MM.1S (cell line): ENCODE measurements around the gene IL18RAP.

Experiments
- DNase-seq: peaks from one replicate; pipeline ENCODE4 v3.0.0-alpha.2; 2015
- H2AFZ ChIP-seq: fragments of 300-600 bp; sonication (generic); 2 replicates; pipeline ENCODE4 v1.6.0; 2016; ENCODE audit warnings: antibody characterized with exemption, low read length
- H3F3A ChIP-seq: fragments of 300-600 bp; sonication (generic); 2 replicates; pipeline ENCODE4 v1.6.1; 2016; ENCODE audit warnings: mild to moderate bottlenecking, antibody characterized with exemption, low read length, moderate library complexity, mixed read lengths; ENCODE audit not compliant: insufficient read depth
- H3K27ac ChIP-seq: fragments of 300-600 bp; sonication (generic); 2 replicates; pipeline ENCODE4 v1.5.1; 2016; ENCODE audit warnings: mild to moderate bottlenecking, low read length
- H3K27me3 ChIP-seq: fragments of 300-600 bp; sonication (generic); replicated peaks from 2 replicates; pipeline ENCODE4 v1.6.0; 2016; ENCODE audit warnings: low read length; ENCODE audit not compliant: insufficient read depth
- H3K36me3 ChIP-seq: fragments of 300-600 bp; sonication (generic); replicated peaks from 2 replicates; pipeline ENCODE4 v1.6.1; 2016; ENCODE audit warnings: mild to moderate bottlenecking, low read length, mixed read lengths; ENCODE audit not compliant: insufficient read depth
- H3K4me1 ChIP-seq: fragments of 300-600 bp; sonication (generic); 2 replicates; pipeline ENCODE4 v1.6.1; 2016; ENCODE audit warnings: low read length, mixed read lengths
- H3K4me2 ChIP-seq: fragments of 300-600 bp; sonication (generic); 2 replicates; pipeline ENCODE4 v1.6.0; 2016; ENCODE audit warnings: low read depth, low read length
- H3K4me3 ChIP-seq: fragments of 300-600 bp; sonication (generic); 2 replicates; pipeline ENCODE4 v1.5.1; 2016; ENCODE audit warnings: low read length, mixed read lengths
- H3K79me2 ChIP-seq: fragments of 300-600 bp; sonication (generic); 2 replicates; pipeline ENCODE4 v1.6.1; 2016; ENCODE audit warnings: mixed run types, low read length, mixed read lengths
- H3K9ac ChIP-seq: fragments of 300-600 bp; sonication (generic); 2 replicates; pipeline ENCODE4 v1.6.1; 2016; ENCODE audit warnings: low read length, mixed read lengths
- H3K9me2 ChIP-seq: fragments of 300-600 bp; sonication (generic); replicated peaks from 2 replicates; pipeline ENCODE4 v1.6.1; 2016; ENCODE audit warnings: mild to moderate bottlenecking, low read length, mixed read lengths; ENCODE audit not compliant: insufficient read depth
- H3K9me3 ChIP-seq: fragments of 300-600 bp; sonication (generic); replicated peaks from 2 replicates; pipeline ENCODE4 v1.6.1; 2016; ENCODE audit warnings: mild to moderate bottlenecking, low read length, mixed read lengths; ENCODE audit not compliant: insufficient read depth
- H4K20me1 ChIP-seq: fragments of 300-600 bp; sonication (generic); 2 replicates; pipeline ENCODE4 v1.6.1; 2016; ENCODE audit warnings: mild to moderate bottlenecking, low read length, moderate library complexity, mixed read lengths; ENCODE audit not compliant: insufficient read depth
- EZH2 ChIP-seq: fragments of 300-600 bp; sonication (generic); optimal IDR thresholded peaks from 2 replicates; pipeline ENCODE3; 2017; ENCODE audit warnings: low read depth, mild to moderate bottlenecking, antibody characterized with exemption, low read length, mixed read lengths
- EZH2phosphoT487 ChIP-seq: fragments of 300-600 bp; sonication (generic); IDR thresholded peaks from 2 replicates; pipeline ENCODE4 v1.6.1; 2018; ENCODE audit warnings: antibody characterized with exemption, low read length
- TF ChIP-seq, protein P1 (sequence below): fragments of 300-600 bp; sonication (generic); IDR thresholded peaks from 2 replicates; pipeline ENCODE4 v1.5.1; 2016; ENCODE audit warnings: antibody characterized with exemption, low read length, mixed read lengths

The IL18RAP gene

DNA sequence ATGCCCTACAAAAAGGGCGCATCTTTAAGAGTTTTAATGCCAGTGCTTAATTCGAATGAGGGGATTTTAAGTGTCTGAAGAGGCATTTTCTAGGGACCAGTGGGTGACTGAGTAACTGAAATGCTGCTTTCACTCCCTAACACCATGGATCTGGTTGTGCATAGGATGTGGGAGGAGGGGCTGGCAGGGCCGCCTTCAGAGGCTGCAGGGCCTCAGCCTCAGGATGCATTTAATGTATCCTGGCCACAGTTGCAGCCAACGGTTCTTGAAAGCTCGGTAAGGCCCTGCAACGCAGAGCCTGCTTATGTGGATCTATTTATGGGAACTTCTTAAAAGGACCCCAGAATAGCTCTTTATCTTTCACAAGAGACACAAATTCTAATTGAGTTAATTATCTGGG is 25.8 kb upstream of the IL18RAP start:
- H3K9me3 ChIP-seq, result no peaks in the 10 kb centered on the region
- no peak overlapping the region for H2AFZ ChIP-seq
- no peaks in the 10 kb centered on the region for H3K27me3 ChIP-seq
- H3K79me2 ChIP-seq, result no peaks in the 10 kb centered on the region
- H3K9ac ChIP-seq, result no peak overlapping the region
- H3K36me3 ChIP-seq, result no peaks in the 10 kb centered on the region
- H4K20me1 ChIP-seq, result no peaks in the 10 kb centered on the region
- H3K4me2 ChIP-seq, result no peak overlapping the region
- H3F3A ChIP-seq, result no peaks in the 10 kb centered on the region
- H3K27ac ChIP-seq, result no peak overlapping the region
- no peak for DNase-seq
- H3K4me1 ChIP-seq, result no peaks in the 10 kb centered on the region
- no peak for TF ChIP-seq EZH2phosphoT487
- TF ChIP-seq, protein P1, sequence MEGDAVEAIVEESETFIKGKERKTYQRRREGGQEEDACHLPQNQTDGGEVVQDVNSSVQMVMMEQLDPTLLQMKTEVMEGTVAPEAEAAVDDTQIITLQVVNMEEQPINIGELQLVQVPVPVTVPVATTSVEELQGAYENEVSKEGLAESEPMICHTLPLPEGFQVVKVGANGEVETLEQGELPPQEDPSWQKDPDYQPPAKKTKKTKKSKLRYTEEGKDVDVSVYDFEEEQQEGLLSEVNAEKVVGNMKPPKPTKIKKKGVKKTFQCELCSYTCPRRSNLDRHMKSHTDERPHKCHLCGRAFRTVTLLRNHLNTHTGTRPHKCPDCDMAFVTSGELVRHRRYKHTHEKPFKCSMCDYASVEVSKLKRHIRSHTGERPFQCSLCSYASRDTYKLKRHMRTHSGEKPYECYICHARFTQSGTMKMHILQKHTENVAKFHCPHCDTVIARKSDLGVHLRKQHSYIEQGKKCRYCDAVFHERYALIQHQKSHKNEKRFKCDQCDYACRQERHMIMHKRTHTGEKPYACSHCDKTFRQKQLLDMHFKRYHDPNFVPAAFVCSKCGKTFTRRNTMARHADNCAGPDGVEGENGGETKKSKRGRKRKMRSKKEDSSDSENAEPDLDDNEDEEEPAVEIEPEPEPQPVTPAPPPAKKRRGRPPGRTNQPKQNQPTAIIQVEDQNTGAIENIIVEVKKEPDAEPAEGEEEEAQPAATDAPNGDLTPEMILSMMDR, result no peak
- no peak for TF ChIP-seq EZH2
- no peaks in the 10 kb centered on the region for H3K9me2 ChIP-seq
- H3K4me3 ChIP-seq, result no peak overlapping the region

DNA sequence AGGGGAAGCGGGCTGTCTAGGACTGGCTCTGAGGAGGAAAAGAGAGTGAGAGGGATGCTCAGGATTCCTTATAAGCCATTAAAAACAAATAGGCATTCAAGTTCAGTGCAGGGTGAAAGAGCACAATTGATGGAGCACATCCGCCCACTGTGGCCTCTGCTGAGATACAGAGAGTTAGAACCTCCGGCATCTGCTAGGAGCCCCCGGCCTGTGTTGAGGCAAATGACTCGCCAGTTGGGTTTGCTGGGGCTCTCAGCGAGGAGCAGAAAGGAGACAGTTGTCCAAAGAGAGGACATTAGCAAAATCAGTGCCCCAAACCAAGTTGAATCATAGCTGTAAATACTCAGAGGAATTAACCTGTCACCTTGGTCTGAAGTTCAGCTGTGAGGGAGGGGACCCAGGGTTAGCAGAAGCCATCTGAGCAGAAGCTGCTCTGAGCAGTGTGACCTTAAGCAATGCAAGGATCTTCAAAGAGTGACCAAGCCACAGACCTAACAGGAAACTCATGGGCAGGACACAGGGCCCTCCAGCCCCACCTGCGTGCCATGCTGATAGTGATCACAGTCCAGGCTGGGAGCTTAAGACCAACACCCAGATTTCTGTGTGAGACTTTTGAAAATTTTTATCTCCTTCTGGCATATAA is 23.3 kb upstream of the IL18RAP start:
- Histone ChIP-seq H3K27me3 (no peaks in the 10 kb centered on the region), H3K4me3 (no peak overlapping the region), H3K4me2 (no peak overlapping the region), H4K20me1 (no peaks in the 10 kb centered on the region), H3K79me2 (no peaks in the 10 kb centered on the region), H3F3A (no peaks in the 10 kb centered on the region), H3K9me2 (no peaks in the 10 kb centered on the region), H3K27ac (no peak overlapping the region), H3K36me3 (no peaks in the 10 kb centered on the region), H2AFZ (no peak overlapping the region), H3K9ac (no peak overlapping the region), H3K4me1 (no peaks in the 10 kb centered on the region), H3K9me3 (no peaks in the 10 kb centered on the region)
- no peak for TF ChIP-seq EZH2
- no peak for TF ChIP-seq EZH2phosphoT487
- TF ChIP-seq, protein P1, result no peak
- DNase-seq, result no peak

DNA sequence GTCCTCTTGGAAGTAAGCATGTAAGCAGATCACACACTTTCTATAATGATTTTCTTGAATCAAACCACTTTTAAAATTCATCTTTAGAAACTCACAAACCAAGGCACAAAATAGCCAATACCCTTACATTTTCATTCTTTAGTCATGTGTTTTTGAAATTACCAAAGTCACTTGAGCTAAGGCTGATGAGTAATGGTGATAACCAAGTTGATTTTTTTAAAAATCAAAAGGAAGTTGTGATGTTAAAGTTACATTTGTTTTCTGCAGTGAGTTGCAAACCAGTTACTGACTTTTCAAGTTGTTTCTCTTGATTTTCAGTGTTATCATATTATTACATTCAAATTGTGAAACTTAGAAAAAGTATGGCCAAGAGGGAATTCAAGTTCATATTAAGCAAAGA is 21.5 kb upstream of the IL18RAP start:
- Histone ChIP-seq H4K20me1 (no peaks in the 10 kb centered on the region), H3K27ac (no peak overlapping the region), H3K36me3 (no peaks in the 10 kb centered on the region), H3K79me2 (no peaks in the 10 kb centered on the region), H3F3A (no peaks in the 10 kb centered on the region), H3K27me3 (no peaks in the 10 kb centered on the region), H3K9ac (no peak overlapping the region), H3K4me2 (no peak overlapping the region), H3K4me3 (no peak overlapping the region), H3K4me1 (no peaks in the 10 kb centered on the region), H3K9me2 (no peaks in the 10 kb centered on the region), H2AFZ (no peak overlapping the region), H3K9me3 (no peaks in the 10 kb centered on the region)
- no peak for DNase-seq
- TF ChIP-seq, protein P1, result no peak
- no peak for TF ChIP-seq EZH2
- TF ChIP-seq EZH2phosphoT487, result no peak
